Pons (tissue), 1 donor: ENCODE results near the gene TRIB2.
"Not testable (repeated sequence)": the region's sequence is repeated elsewhere in the genome, so short reads cannot be mapped to it uniquely, and the experiment has no call there.

ENCODE experiments used
- DNase-seq: peaks from one replicate; pipeline ENCODE4 v3.0.0-alpha.2; 2016; ENCODE audit warnings: low spot score

Gene TRIB2

DNA sequence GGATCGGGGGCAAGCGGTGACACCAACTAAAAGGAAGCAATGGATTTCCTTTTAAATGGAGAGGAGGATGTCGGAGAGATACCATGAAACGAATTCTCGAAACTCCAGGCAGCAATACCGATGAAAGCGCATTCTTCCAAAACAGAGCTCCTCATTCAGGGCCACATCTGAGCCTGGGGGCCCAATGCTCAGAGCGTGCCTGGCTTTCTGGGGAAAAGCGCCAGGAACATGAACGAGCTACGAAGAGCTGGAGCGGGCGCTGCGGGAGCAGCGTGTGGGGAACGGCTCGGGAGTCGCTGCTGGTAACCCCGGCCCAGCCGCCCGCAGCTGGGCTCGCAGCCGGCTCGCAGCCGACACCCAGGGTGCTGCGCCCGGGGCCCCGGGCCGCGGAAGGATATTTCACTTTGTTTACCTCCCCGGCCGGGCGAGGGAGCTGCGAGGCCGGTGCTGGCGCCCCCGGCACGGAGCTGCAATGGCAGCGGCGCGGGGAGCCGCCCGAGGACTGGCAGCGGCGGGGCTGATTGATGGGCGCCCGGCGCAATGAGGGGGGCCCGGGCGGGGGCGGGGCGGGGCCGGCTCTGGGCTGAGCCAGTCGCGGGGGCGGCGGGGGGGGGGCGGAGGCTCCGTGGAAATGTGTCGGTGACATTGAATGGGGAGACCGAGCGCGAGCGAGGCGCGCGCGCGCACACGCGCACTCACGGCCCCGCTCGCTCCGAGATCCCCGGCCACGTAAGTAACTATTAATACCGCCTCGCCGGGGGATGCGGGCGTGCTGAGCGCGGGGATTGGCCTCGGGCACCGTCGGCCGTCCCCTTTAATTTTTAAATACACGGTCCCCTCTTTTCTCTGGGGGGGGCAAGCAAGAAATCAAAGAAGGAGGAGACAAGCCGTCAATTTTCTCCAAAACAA is at the start of gene TRIB2:
Gene TRIB2, plus strand, starts transcription at position 655 of the 909 bp plus-strand sequence. CDS start 1,372 bp downstream, outside the sequence.
- DNase-seq, result peak; percentile 85

DNA sequence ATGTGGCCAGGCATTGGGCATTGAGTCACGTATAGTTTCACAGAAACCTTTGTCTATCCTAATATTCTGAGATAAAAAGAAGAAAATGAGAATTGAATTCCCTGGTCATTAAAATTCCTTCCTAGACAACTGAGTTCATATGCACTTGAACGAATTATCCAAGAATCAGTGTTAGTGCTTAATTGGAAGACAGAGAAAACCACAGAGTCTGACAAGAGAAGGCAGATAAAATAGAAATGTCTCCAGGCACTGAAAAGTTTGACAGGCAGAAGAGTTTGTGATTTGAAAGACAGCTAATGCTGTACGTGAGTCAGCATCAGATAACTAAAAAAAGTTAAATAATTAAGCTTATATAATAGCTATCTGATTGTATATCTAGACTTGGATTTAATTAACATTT is 47.7 kb upstream of the TRIB2 start:
- DNase-seq, result no peak

DNA sequence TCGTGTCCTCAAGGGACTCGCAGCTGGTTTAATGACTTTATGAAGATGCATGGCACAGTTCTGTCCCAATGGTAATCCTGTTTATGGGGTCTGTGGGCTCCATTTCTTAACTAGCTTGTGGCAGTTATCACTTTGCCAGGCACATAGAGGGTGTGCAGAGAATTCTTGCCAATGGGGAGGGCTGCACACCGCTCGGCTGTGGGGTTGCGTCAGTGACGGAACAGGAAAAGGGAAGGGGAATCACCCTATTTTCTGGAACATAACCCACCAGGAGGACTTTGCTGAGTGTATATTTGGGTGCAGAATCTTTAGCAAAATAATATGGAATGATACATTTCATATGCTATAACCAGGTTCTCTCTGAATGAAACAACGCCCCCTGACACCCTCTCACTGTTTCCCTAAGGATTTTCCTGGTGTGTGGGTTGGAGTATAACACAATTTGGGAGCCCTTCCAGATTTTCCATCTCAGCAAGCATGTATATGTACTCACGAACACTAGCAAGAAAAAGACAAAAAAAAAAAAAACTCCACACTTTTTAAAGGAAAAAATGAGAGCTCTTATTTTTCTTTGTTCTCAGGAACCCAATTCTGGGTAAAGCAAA is 43.9 kb upstream of the TRIB2 start:
- DNase-seq, result no peak

DNA sequence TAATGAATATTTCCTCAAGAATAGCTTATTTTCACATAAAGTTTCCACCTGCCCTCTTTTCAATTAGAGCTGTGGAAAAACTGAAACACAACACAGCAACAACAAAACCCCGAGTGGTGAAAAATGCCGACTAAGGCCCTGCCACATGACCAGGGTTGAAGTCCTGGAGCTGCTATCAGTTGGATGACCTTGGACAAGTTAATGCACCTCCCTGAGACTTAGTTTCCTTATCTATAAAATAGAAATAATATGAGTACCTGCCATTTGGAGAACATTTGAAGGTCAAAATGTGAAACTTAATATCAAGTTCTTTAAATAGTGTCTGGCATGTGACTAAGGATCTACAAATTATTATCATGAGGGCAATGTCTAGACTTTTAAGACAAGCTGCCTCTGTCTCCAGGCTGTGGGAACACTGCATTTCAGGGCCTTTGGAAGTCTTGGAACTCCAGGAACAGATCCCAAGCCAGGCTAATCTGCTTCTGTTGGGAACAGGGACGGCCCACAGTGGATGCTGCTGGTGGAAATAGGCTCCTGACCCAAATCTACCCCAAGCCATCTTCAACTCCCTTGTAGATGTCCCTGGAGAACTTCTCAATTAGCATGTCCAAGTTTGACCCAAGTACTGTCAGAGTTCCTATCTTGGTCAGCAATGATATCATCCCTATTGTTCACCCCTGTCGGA is 42.0 kb upstream of the TRIB2 start:
- no peak for DNase-seq

DNA sequence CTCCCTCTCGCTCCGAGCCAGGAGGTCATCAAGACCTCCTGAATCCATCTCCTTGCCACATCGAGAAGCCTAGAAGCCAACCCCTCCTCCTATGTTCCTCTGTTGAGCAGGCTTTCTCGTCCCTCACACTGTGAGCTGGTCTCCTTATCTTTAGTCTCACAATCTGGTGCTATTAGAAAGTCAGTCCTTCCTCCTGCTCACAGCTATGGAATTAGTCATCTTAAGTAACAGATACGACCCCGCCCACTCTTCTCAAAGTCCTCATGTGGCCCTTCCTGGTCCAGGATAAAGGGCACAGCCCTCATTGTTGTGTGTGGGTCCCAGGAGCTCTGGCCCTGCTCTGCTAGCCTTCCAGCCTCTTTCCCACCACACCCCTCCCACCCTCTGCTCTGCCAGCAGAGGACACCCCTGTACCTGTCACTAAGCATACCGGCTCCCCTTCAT is 41.4 kb upstream of the TRIB2 start:
- DNase-seq, result no peak

DNA sequence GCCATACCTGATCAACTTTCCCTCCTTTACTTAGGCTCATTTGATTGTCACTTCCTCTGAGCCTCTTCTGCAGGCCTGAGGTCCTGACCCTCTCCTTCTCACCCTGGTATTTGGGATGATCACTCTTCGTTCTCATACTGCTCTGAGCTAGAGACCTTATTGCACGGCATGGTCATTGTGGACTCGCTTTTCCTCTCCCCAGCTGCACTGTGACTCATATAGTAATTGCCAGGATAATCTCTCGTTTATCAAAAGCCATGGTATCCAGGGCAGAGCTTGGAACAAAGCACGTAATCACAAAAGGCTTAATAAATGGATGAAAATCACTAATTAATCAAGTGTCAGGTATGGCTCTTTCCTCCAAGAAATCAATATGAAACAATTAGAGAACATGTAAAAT is 40.9 kb upstream of the TRIB2 start:
- DNase-seq, result no peak

DNA sequence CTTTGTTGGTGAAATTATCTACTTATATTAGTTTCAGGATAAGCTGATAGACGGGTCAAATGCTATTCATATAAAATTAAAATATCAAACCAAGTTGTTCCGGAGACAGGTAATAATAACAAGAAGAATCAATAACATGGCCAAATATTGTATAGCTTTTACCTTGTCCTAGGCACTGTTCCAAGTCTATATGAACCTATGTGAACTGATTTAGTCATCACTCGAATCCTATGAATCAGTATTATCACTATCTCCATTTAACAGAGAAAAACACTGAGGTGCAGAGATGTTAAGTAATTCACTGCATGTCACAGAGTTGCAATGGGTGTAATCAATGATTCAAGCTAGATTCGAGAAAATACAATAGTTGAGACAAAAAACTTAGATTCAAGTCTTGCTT is 40.0 kb upstream of the TRIB2 start:
- DNase-seq, result no peak

DNA sequence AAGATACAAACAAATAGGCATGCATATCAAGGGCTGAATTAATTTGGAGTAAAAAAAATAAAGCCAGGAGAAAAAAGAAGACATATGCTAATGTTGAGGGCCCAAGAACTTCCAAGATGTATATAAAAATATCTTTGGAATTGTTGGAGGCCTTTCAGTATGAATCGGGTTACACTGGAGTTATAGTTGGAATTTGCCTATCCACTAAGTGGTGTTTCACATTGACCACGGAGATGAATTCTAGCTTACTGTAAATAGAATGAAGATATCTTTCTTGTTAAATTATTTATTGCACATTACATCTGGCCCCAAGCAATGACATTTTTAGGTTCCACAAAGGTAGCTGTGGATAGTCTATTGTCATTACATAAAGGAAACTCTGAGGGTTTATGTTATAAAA is 38.5 kb upstream of the TRIB2 start:
- DNase-seq, result no peak

DNA sequence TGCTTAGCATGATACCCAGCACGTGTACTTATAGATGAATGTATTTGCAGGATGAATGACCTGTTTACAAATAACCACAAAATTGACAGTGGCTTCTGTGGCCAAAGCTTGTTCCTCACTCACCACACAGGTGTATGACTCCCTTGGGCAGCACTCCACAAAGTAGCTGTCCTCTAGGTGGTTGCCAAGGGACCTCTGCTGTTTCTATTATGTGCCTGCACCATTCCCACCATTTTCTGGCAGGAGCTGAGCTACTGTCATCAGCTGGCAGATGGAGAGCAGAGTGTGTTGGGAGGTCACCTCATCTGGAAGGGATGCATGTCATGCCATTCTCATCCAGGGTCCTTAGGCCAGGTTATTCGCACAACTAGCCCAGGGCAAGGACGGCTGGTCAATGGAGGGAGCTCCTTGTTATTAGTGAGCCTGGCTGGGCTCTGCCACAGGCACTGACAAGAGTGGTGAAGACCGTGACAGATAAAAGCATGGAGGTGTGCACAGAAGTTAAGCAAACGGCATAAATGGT is 37.1 kb upstream of the TRIB2 start:
- DNase-seq, result no peak

DNA sequence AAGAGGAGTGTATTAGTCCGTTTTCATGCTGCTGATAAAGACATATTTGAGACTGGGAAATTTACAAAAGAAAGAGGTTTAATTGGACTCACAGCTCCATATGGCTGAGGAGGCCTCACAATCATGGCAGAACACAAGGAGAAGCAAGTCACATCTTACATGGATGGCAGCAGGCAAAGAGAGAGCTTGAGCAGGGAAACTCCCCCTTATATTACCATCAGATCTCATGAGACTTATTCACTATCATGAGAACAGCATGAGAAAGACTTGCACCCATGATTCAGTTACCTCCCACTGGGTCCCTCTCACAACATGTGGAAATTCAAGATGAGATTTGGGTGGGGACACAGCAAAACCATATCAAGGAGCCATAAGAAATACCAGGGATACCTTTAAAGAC is 36.6 kb upstream of the TRIB2 start:
- DNase-seq, result not testable (repeated sequence)

DNA sequence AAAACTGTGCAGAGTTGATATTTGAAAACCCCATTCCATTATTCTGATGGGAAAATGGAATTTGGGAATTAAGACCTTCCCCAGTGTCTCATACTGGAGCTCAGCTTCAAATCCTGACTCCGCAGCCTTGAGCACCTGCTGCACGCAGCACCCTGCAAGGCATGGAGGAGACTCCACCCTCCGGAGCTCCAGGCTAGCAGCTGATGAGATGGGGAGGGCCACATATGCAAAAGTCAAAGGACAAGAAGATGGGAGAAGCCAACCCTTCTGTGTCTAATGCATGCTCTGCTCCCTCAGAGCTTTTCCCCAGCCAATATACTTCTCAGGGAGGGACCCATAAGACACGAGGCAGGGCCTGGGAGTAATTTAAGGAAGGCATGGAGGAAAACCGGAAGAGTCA is 34.7 kb upstream of the TRIB2 start:
- DNase-seq, result no peak

DNA sequence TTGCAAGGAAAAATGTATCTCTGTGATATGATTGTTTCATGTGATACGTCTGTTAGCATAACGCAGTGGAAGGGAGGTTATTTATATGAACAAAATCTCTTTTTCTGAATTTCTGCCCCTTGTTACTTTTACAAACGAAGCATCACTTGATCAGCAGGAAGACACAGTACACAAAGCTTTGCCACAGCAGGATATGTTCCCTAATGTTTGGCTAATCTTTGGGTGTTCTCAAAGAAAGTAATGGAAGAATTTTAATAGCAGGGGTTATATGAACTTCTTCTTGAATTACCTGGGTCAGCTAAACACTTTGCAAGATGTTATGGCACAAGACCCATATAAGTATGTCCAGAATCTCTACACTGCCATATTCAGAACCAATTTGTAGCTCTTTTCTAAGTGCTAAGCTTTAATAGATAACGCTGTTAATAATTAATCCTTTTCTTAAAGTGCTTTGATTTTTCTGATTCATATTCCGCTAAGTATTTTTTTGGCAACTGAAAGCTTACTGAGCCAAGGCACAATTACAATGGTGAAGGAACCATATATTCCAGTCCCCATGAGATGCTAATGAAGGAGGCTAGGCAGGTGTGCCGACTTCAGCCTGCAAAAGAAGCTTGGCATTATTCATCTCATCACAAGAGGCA is 33.2 kb upstream of the TRIB2 start:
- DNase-seq, result no peak

DNA sequence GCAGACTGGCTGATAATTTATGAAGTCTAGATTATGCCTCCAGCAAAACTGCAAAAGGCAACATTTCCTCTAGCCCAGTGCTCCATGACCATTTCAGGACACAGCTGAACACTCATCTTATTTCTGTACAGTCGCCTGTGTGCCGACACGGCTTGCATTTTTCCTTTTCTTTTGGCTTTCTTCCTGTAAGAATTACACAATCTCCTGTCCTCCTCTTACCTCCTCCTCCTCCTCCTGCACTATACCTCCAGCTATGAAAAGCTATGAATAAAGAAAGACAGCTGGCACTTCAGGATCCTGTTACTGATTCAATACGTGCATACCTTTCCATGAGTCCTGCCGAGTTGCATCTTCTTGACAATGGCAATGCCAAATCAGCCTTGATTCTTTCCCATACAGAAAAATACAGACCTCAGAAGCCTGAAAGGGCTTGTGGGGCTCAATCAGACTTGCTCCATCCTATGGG is 32.2 kb upstream of the TRIB2 start:
- DNase-seq, result no peak

DNA sequence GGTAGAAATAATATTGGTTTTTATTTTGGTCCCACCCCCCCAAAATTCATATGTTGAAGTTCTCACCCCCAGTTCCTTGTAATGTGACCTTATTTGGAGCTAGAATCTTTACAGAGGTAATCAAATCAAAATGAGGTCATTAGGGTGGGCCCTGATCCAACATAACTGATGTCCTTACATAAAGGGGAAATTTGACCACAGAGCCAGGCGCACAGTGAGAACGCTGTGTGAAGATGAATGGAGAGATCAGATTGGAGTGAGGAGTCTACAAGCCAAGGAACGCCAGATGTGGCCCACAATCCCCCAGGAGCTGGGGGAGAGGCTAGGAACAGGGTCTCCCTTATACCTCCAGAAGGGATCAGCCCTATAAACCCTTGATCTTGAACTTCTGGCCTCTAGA is 31.6 kb upstream of the TRIB2 start:
- no peak for DNase-seq

DNA sequence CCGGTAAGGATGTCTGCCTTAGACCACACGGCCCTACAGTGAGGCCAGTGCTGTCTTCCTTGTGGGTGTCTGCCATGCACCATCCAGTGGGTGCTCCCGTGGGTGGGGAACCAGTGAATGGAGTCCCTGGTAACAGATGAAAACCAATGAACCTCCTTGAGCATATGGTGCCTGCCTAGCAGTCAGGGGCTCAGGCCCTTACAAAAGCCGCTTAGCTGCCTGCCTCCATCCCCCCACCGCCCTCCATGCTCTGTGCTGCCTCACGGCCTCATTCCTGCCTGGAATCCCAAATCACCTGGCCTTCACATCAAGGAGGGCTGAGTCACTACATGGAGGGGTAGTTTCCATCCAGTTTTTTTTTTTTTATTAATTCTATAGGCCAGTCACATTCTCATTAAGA is 30.8 kb upstream of the TRIB2 start:
- no peak for DNase-seq

DNA sequence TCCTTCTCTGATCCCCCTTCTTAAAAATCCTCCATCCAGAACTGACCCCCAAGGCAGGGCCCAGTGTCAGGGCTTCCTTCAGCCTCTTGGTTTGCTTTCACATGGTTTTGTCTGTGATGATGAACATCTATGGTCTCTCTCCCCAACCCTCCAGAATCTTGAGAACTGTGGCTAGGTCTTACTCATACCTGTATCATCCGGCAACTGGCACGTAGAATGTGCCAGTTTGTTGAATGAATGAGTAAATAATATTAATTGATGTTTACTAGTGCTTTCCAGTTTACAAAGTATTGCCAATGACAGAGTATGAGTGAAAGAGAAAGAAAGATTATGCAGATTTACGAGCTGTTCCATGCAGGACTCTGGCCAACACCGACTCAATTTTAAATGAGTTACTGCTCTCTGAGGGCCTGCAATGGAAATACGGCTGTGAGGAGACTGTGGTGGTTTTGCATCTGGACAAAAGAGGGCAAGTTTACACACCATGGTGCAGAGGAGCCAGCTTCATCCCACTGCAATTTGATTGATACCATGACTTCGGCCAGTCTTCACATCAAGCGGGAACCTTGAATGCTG is 29.9 kb upstream of the TRIB2 start:
- no peak for DNase-seq

DNA sequence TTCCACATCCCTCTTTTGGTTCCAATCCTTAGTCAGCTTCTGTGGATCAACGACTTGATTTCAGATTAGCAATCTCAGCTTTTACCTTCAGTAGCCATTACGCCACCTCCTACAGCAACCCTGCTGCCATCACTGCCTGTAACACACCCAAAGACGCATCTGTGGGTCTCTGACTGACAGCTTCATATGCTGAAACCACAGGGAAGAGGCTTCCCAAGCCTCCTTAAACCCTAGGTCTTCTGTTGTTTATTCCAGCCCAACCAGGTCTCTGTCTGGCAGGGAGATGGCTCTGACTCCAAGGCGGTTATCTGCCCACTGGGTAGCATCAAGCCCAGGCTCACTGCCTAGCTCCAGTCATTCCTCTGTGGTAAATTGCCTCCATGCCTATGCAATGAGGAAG is 28.6 kb upstream of the TRIB2 start:
- no peak for DNase-seq

DNA sequence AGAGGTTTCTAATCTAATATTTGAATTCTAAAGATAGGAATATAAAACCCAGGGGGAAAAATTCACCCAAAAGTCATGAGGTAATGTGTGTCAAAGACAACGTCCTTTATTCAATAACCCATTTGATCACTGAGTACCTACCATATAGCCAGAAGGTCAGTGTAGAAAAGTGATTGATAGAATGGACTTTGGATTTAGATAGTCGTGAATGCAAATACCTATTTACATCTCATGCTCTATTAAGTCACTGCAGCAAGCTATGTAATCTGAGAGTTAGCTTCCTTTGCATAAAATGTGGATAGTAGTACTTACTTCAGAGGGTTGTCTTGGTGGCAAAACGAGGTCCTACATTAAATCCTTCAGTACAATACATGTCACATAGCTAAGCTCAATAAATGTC is 27.8 kb upstream of the TRIB2 start:
- DNase-seq, result no peak

DNA sequence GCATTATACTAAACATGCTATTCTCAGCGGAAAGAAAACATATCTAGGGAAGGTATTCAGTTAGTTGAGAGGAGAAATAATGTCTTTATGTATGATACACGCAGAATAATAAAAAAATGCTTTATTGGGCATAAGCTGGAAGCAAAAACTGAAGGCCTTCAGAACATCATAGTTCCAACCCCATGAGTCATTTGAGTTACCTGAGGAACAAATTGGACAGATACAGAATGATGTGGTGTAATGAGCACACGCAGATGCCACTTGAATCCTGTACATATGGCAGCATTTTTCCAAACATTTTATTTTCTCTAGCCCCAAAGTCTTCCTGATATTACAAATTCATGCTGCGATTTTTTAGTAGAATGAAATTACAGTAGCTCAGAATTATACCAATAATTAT is 23.2 kb upstream of the TRIB2 start:
- DNase-seq, result no peak

DNA sequence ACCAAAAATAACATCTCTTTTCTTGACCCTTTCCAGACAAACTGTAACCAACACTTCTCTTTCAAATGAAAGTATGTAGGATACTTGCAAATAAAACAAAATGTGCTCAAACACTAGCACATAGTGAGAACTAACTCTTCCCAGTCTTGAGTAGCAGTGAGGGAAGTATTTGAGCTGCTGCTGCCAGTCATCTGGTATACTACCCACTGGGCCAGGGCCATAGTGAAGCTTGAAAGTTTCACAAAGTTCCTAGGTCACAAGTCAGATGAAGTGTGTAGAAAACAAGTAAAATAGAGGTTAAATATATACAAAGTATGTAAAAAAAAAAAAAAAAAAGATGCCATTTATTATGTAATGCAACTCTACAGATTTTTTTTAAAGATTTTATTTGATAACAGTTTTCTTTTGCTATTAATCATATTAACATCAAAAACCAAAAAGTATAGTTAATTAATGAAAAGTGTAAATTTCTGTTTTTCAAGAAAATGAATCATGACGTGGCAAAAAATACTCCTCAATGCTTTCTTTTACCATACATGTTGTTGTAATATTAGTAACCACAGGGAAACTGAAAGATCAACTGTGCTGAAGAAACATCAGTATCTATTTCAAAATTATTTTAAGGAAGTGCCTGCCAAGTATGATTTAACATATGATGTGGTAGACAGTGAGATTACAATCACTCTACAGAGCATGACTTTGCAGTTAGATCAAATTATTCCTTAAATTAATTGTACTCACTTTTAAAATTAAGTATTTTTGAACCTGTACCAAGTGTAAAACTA is 21.6 kb upstream of the TRIB2 start:
- DNase-seq, result no peak

DNA sequence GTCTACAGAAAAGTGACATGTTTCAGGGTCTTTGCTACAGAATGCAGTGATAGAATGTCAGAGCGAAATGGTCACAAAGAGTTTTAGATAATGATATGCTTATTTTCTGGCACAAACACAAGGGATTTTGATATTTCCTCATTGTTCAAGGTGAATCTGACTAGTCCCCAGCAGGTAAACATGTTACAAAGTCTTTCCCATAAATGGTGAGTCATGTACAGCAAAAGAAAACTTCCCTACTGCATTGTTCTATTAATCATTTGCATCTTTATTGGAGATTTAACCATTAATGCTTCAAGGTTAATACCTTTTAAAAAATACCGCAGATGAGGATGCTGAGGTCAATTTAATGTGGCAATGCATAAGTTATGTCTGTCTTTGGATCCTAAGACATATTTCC is 19.1 kb upstream of the TRIB2 start:
- no peak for DNase-seq
